Stimulated activated CD4-positive, alpha-beta T cell treated with anti-CD3 and anti-CD28 coated beads, Interleukin-15, amount 100 ng/mL, for 48 hours (primary cell): ENCODE data around the gene SPRY1.

Source experiments
- DNase-seq, 2 donors: peaks; one replicate each; pipeline ENCODE4 v3.0.0-alpha.2; 2020; ENCODE audit warnings: low read depth in 2 of 2

SPRY1 gene, protein sequence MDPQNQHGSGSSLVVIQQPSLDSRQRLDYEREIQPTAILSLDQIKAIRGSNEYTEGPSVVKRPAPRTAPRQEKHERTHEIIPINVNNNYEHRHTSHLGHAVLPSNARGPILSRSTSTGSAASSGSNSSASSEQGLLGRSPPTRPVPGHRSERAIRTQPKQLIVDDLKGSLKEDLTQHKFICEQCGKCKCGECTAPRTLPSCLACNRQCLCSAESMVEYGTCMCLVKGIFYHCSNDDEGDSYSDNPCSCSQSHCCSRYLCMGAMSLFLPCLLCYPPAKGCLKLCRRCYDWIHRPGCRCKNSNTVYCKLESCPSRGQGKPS

DNA sequence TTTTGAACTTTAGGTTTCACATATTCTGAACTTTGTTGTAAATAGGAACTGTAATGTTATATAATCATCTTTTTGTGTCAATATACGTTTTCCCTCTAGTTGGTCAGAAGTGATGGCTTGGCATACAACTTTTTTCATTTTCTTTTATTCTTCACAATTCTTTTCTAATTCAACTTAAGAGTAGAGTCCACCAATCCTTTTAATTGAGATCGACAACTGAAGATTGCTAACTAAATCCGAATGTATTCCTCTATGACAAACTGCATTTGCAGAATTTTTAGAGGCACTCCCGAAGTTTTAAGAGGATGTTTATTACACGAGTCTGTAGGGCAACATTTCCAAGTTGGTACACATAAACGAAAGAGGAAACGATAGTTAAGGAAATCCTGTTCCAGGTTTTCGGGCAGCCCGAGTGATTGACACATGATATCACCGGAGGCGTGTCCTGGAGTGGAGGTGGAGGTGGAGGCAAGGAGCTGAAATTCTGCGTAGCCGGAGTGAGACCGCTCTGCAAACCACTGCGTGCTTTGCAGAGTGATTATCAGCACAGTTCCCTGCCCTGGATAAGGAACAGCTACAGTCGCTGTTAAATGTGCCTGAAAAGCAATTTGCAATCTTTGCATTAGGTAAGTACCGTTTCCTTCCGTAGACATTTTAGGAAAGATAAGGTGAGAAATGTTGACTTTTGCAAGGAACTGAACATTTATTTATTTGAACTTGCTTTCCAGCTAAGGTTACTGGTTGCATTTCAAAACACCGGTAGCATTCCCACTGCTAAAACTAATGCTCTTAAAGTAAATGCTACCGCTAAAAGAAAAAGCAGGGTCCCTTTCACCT, at the start of gene SPRY1:
Gene SPRY1 (plus strand): TSS at position 489 of the 837 bp plus-strand sequence. CDS start 4,797 bp downstream, outside the sequence.
- peak; percentile 62 to 76 for DNase-seq

DNA sequence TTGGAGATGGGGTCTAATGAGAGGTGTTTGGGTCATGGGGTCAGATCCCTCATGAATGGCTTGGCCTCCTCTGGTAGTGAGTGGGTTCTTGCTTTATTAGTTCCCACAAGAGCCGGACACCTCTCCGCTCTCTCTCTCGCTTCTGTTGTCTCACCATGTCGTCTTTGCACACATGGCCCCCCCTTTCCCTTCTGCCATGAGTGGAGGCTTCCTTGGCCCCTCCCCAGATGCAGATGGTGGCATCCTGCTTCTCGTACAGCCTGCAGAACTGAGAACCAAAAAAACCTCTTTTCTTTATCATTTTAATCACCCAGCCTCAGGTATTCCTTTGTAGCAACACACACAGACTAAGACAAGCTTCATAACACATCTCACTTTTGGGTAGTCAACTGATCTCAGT, 49.6 kb upstream of the SPRY1 start:
- DNase-seq, result no peak

DNA sequence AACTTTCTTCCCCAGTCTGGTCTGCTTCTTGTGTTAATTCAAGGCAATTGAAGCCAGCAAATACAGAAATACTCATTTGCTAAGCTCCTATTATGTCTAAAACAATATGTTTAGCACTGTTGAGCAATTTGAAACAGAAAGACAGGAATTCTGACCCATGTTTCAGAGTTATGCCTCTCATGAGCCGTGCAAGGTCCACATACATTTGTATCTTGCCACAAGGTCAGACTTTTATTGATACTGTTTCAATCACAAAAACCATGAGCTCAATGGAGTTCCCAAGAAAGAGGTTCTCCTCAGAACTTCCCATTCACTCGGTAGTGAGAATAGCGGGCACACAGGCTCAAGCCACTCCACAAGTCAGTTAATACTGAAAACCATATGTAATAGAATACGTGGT, 47.6 kb upstream of the SPRY1 start:
- DNase-seq, result no peak

DNA sequence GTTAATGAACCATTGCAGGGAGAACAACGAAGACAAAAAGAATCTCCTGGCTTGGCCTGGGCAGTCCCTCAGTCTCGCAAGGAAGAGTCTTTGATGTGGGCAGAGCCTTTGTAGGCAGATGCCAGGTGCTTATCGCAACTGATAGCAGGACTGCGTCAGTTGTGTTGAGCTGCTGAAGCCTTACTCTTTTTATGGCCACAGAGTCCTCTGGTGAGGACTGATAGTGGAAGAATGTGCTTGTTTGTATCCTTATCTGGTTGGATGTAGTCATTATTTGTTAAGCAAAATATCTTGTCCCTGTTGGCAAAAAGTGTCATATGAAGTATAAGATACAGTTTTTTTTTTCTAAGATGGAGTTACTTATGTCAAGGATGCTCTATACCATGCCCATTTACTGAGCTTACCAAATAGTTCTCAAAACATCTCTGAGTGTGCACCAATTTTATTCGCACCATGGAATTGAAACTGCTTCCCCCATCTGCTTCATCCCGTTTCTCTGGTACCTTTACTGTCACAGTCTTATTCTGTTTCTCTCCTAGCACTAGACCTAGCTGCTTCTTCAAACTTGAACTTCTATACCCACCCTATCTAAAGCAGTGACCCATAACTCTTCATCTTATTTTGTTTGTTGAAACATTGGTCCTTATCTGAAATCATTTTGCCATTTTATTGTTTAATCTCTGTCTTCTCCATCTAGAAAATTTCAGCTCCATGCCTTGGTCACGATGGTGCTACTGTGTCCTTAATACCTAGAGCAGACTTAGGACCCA, 47.0 kb upstream of the SPRY1 start:
- no peak for DNase-seq

DNA sequence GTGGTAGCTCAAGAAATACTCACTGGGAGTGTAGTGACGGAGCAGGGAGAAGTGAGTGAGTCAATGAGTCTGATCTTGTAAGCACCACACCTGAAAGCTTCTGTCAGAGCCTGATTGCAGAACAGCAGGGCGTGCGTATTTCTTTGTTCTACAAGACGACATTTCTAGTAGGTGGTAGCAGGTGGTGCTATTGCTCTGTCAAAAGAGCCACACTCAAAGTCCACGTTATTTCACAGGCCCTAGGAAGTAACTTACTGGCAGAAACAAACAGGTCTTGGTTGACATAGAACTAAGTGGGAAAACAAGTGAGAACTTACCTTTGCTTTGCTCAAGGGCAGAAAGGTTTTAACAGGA, 46.4 kb upstream of the SPRY1 start:
- no peak for DNase-seq

DNA sequence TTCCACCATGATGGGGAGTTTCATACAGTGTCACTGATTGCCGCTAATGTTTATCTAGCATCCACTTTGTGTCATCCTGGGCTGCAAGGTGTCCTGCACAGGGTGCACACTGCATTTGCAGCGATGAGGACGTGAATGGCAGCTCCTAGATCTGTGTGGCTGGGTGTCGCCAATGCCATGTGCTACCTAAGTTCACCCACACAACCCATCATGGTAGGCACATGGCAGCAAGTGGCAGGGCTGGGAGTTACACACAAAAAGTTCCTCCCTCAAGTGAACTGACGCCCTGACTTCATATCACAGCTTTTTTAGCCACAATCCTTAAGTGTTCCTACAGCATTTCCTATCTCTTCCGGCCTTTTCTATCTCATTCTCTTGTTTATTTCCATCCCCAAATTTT, 45.9 kb upstream of the SPRY1 start:
- no peak for DNase-seq

DNA sequence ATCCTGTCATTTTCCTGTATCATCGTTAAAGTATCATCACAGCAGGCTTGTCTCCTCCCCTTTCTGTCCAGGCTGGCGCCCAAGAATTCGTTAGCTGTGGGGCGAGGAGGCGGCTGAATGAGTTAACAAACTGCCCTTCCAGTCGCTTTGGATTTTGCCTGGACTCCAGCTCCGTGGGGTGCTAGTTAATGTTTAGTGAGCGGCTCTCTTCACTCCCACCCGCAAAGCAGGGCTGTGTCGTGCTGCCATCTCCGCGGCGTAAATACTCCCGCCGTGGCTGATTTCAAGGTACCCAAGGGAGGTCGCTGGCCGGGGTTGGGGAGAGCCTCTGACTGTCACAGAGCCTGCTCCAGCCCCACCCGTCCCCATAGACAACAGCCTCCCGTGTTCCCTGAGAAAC, 44.9 kb upstream of the SPRY1 start:
- DNase-seq, result no peak

DNA sequence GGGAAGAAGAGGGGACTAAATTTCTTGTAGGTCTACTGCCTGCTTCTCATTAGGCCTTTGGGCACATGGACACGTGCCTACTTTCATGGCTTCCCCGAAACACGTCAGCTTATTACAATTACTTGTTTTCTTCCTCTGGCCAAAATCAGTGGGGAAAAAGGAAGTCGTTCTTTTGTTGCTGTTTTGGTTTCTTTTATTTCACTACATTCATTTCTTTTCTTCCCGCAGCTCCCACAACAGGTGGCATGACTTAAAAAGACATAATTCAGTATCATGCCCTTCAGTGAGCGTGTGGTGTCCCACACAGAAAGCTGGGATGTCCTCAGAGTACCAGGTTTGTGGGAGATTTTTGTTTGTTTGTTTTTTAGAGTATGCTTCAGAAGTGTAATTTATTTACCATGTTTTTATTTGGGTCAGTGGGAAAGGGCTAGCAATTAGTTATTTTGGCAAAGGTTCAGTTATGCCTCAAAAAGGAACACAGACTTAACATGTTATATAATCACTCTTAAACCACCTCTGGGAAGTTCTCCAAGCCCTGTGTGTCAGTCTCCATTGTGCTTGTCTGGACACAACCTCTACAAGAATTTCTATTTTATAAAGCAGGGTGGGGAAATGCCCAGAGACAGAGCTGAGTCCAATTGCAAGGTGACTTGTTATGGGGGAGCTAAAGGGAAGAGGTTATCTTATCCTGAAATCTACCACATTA, 44.2 kb upstream of the SPRY1 start:
- DNase-seq, result no peak

DNA sequence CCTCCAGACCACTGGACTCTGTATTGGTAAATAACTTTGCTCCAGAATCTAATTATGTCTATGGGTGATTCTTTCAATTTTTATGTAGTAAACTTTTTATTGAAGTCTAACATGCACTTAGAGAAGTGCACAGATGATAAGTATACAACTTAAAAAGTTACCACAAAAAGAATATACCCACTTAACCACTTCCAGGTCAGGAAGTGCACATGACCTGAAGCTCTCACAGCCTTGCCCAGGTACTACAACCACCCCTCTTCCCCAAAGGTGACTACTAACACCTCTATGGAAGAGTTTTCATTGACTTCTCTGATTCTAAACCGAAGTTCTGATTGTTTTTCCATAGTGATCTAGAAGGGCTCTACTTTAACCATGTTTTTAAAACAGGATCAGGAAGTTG, 43.6 kb upstream of the SPRY1 start:
- DNase-seq, result no peak

DNA sequence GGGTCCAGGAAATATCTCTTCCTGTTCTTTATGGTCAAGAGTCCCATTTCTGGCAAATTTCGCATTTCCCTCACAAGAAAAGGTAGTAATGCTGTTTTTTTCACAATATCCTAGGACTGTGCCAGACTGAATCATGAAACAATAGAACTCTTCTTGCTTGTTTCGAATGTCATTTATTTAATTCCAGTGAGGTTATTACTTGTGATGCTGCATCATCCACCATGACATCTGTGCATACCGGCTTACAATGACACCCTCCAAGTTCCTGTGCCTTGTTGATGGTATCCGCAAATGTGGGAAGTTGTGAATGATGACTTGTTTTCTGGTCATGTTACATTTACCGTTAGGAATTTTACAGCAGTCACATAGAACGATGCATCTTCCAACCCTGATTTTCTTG, 42.9 kb upstream of the SPRY1 start:
- no peak for DNase-seq

DNA sequence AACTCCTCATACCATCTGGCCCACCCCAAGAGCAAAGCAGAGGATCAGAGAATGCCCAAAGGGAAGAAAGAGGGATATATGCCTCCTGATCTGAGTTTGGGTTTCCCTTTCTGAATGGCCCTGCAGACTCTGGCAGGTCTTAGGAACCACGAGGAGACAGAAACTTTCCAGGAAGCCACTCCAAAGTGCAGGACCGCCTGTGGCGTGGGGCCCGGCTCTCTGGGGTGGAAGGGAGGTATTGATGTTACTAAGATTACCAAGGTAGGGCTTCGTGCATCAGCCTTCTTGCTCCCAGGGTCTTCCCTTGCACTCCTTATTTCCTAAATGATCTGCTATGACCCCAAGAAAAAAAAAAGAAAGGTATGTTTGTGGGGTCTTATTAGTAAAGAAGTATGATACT, 41.9 kb upstream of the SPRY1 start:
- no peak for DNase-seq

DNA sequence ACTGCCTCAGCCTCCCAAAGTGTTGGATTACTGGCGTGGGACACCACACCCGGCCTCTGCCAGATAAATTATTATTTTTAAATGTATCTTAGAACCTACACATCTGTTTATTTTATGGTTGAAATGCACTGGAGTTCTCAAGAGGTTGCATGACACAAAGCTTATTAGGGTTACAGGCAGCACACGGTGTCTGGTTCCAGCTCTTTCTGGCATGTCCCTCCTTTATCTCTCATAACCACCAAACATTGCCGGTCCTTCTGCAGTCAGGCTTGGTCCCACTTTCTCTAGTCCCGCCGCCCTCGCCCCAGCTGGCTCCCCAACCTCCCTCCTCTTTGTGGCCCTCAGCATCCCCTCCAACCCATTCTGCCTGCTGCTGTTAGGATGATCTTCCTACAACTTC, 39.7 kb upstream of the SPRY1 start:
- no peak for DNase-seq

DNA sequence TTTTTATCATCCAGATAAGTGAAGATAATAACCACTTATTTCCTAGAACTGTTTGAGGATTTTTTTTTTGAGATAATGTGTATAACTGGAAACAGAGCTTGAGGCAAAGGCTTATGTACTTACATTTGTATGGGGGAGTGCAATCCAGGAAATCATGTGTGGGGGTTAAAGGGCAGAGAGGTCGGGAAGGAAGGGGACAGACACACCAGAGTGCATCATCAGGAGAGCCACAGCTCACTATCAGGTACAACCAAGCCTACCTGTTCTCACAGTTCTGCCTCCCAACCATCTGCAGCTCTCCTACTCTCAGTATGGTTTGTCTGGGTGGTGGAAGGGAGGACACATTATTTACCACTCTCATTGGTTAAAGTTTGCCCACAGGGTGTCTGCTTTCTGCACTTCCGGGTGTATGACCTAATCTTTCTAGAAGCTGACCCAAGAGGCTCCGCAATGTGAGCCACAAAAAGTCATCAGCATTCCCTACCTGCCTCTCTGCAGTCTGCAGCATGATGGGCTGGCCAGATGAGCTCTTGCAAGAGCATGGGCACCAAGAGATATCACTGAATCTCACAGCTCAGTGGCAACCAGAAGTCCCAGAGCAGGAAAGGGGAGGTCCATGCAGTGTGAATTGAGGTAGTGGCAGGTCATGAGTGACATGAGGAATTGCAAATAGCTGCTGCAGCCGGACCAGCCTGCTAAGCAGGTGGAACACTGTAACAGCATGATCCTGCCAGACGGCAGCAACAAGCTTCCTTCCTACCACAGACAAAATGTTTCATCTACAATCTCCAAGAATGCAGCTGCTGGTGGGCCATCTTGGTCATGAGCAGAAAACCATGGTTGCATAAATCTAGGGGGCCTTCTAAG, 36.9 kb upstream of the SPRY1 start:
- no peak for DNase-seq

DNA sequence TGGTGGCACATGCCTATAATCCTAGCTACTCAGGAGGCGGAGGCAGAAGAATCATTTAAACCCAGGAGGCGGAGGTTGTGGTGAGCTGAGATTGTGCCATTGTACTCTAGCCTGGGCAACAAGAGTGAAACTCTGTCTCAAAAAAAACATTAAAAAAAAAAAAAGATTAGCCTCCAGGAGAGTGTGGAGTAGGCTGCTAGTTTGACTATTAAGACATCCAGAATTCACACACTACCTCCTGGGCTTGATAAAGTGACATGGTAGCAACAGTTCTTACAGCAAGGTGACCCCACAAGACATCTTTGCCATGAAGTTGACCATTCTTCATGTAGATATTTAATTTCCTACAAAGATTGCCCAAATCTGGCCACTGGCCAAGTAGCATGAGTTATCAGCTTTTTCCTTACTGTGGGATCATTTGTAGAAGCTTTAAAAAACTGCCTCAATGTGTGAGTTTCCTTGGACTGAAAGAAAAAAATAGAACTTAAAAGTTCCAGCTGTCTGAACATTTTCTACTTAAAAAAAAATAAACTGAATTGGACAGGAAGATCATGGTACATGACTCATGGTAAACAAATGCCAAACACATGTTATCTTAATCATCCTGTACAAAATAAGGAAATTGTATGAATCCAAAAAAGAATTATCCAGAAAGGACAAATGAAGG, 35.3 kb upstream of the SPRY1 start:
- no peak for DNase-seq

DNA sequence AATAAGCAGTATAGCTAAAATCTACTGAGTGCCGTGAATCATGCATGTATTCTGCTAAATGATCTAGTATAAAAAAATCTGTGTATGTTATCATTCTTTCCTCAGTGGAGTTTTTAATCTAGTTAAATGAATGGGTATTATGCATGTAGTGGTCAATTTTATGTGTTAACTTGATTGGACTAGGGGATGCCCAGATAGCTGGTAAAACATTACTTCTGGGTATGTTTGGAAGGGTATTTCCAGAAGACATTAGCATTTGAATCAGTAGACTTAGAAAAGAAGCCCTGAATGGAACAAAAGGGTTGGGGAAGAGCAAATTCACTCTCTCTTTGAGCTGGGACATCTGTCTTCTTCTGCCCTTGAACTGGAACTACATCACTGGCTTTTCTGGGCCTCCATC, 34.5 kb upstream of the SPRY1 start:
- DNase-seq, result no peak

DNA sequence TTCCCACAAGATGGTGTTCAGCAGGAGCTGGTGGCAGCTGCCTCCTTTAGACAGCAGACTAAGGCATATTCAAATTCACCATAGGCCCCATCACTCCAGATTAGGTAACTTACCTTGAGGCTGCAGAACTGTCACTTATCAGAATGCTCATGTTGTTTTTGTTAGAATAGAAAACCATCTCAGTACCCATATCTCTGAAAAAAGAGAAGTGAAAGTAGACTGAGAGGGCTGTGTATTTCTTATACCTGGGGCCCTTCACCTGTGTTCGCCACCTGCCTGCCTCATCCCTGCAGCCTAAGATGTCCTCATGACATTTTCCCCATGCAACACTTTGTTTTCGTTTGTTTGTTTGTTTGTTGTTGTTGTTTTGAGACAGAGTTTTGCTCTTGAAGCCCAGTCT, 32.9 kb upstream of the SPRY1 start:
- no peak for DNase-seq

DNA sequence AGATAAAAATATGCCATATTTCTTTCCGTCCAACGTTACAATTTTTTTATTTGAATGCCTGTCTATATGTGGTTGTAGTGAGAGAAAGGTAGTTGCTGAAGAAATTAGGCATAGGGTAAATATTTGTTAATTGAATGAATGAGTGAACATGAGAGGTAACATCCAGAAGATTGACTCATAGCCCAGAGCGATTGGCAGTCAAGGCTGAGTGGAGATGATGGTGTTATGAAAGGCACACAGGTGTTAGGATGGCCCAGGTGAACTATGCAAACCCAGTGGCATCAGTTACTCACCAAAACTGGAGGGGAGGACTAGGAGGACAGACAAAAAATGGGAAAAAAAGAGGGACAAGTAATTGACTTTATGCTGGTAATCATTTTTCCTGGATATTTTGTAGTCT, 31.7 kb upstream of the SPRY1 start:
- DNase-seq, result no peak

DNA sequence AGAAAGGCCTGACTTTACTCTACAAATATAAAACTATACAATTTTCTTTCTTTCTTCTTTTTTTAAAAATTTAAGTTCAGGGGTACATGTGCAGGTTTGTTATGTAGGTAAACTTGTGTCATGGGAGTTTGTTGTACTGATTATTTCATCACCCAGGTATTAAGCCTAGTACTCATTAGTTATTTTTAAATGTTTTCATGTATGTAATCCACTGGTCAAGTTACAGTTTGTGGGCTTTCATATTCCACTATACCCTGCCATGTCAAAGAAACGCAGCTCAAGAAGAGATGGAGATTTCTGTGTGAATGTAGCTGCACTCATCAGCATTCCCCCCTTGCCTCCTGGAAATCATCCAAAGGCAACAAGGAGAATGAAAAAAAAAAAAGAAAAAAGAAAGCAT, 31.2 kb upstream of the SPRY1 start:
- no peak for DNase-seq

DNA sequence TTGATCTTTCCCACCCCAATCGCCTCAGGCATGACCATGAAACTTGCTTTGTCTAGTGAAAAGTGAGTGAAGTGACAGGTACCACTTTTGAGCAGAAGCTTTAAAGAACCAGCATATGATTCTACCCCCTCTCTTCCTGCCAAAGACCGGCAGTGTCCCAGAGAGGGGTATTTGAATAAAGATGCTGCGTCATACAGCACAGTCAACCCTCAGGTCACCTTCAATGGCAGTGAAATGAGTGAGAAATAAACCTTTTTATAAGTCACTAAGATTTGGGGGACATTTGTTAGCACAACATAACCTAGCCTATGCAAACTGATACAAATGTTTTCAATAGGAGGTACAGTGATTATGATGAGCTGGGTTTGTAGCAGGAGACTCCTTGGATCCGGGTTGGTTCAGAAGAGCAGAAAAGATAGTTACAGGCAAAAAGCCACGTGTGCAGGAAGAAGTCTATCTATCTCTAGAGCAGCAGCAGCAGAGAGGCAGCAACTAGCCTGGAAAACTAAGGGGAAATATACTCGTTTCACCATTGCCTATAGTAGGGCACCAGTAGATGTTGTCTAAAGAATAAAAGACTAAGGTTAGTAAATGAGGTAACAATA, 30.3 kb upstream of the SPRY1 start:
- DNase-seq, result no peak

DNA sequence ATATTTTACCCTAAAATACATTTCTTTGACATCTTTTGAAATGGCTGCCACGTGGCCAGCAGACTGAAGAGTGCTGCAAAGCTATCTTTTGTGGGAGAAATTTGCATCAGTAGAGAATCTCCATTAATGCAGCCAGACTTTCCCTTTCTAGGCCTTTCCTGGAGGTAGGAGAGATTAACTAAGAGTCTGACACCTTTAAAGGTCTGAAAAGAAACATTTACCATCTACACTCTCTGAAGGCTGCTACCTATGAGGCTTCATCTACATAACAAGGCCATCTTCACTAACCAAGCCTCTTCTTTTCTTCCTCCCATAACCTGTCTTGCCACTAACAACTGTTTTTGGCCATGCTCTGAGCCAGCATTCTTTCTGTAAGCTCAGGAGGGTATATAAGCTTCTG, 17.8 kb upstream of the SPRY1 start:
- no peak for DNase-seq
